Urinary bladder (tissue), 4 donors: ENCODE measurements around the gene GRIN2B. TPM values are rescaled to one million over a fixed set of nuclear protein-coding genes. Genes with fewer than 3 reads are reported as not detected.

Source experiments
- DNase-seq: peaks from one replicate; pipeline ENCODE4 v3.0.0-alpha.2; 2015; ENCODE audit errors: extremely low spot score
- H3K27ac ChIP-seq: one replicate; pipeline ENCODE4 v1.5.1; 2013; ENCODE audit warnings: low read depth, mild to moderate bottlenecking, moderate library complexity
- H3K36me3 ChIP-seq: one replicate; pipeline ENCODE4 v1.6.1; 2013; ENCODE audit warnings: mild to moderate bottlenecking, moderate library complexity; ENCODE audit not compliant: insufficient read depth
- H3K4me1 ChIP-seq: one replicate; pipeline ENCODE4 v1.6.1; 2013; ENCODE audit warnings: mild to moderate bottlenecking, moderate library complexity; ENCODE audit not compliant: insufficient read depth
- H3K4me3 ChIP-seq: one replicate; pipeline ENCODE4 v1.5.1; 2013; ENCODE audit warnings: low read depth, low read length
- WGBS: extraction: QIAGEN DNeasy Blood & Tissue Kit; methylation state at CpG from one replicate; pipeline ENCODE4 v1.1.7; 2013; 5-methylcytosine and 5-hydroxymethylcytosine counted together
- polyA plus RNA-seq: library from polyadenylated mRNA; stranded (reverse); fragments of 200-250 nt; gene quantifications from one replicate; pipeline ENCODE4 v1.2.3, GENCODE V29; 2013
- total RNA-seq: library from RNA; depleted of rRNA; stranded (reverse); fragments of >200 nt; gene quantifications from one replicate; pipeline ENCODE4 v1.2.3, GENCODE V29; 2014
- donor health status: healthy with polysubstance abuse.
- donor health status: healthy.

The GRIN2B gene
- total and polyA plus RNA-seq, 2 donors: under 0.01 to 1.7 TPM

GRCh38 chr12:13976028-13976584 lies 5.3 kb downstream of the GRIN2B start:
- Histone ChIP-seq H3K4me3 (no peak overlapping the region), H3K4me1 (no peaks in the 10 kb centered on the region), H3K36me3 (no peaks in the 10 kb centered on the region), H3K27ac (no peak overlapping the region)
- no peak for DNase-seq
- WGBS: 68% methylated on average over 7 of the region's 7 CpGs

- Histone ChIP-seq H3K27ac (no peak overlapping the region), H3K4me1 (no peaks in the 10 kb centered on the region), H3K36me3 (no peaks in the 10 kb centered on the region), H3K4me3 (no peak overlapping the region)
- no peak for DNase-seq
Measured at GRCh38 chr12:13973996-13974395, 7.4 kb downstream of the GRIN2B start.

GRCh38 chr12:13970803-13971202 lies 10.6 kb downstream of the GRIN2B start:
- Histone ChIP-seq H3K36me3 (no peaks in the 10 kb centered on the region), H3K4me3 (no peak overlapping the region), H3K4me1 (no peaks in the 10 kb centered on the region), H3K27ac (no peak overlapping the region)
- DNase-seq: no peak
- WGBS: 53% methylated on average over 4 of the region's 4 CpGs

- Histone ChIP-seq H3K27ac (no peak overlapping the region), H3K4me1 (no peaks in the 10 kb centered on the region), H3K36me3 (no peaks in the 10 kb centered on the region), H3K4me3 (no peak overlapping the region)
- DNase-seq: no peak
- 77% methylated on average over 3 of the region's 3 CpGs for WGBS
Measured at GRCh38 chr12:13968281-13968680, 13.1 kb downstream of the GRIN2B start.

GRCh38 chr12:13964666-13965065 lies 16.7 kb downstream of the GRIN2B start:
- Histone ChIP-seq H3K27ac (no peak overlapping the region), H3K4me3 (no peak overlapping the region), H3K36me3 (no peaks in the 10 kb centered on the region), H3K4me1 (no peaks in the 10 kb centered on the region)
- 74% methylated on average over 5 of the region's 5 CpGs for WGBS
- DNase-seq: no peak

GRCh38 chr12:13962699-13963098 lies 18.7 kb downstream of the GRIN2B start:
- no peak for DNase-seq
- 76% methylated on average over 8 of the region's 8 CpGs for WGBS
- Histone ChIP-seq H3K36me3 (no peaks in the 10 kb centered on the region), H3K4me1 (no peaks in the 10 kb centered on the region), H3K27ac (no peak overlapping the region), H3K4me3 (no peak overlapping the region)

GRCh38 chr12:13961971-13962370 lies 19.4 kb downstream of the GRIN2B start:
- WGBS: 41% methylated on average over 6 of the region's 6 CpGs
- H3K4me3 ChIP-seq: no peak overlapping the region

GRCh38 chr12:13959131-13959723 lies 22.2 kb downstream of the GRIN2B start:
- H3K4me3 ChIP-seq: no peak overlapping the region
- no peaks in the 10 kb centered on the region for H3K4me1 ChIP-seq
- 73% methylated on average over 9 of the region's 9 CpGs for WGBS
- H3K36me3 ChIP-seq: no peaks in the 10 kb centered on the region
- DNase-seq: no peak
- H3K27ac ChIP-seq: no peak overlapping the region

More at GRCh38 chr12:13961971-13962370, 19.4 kb downstream of the GRIN2B start:
- DNase-seq: no peak
- Histone ChIP-seq H3K27ac (no peak overlapping the region), H3K4me1 (no peaks in the 10 kb centered on the region), H3K36me3 (no peaks in the 10 kb centered on the region)

- Histone ChIP-seq H3K4me3 (no peak overlapping the region), H3K4me1 (no peaks in the 10 kb centered on the region), H3K27ac (no peak overlapping the region), H3K36me3 (no peaks in the 10 kb centered on the region)
- DNase-seq: no peak
- WGBS: 83% methylated on average over 9 of the region's 9 CpGs
Measured at GRCh38 chr12:13957576-13957975, 23.8 kb downstream of the GRIN2B start.

GRCh38 chr12:13956060-13956590 lies 25.3 kb downstream of the GRIN2B start:
- H3K36me3 ChIP-seq: no peaks in the 10 kb centered on the region
- no peak for DNase-seq
- H3K27ac ChIP-seq: no peak overlapping the region
- no peaks in the 10 kb centered on the region for H3K4me1 ChIP-seq
- WGBS: 70% methylated on average over 15 of the region's 15 CpGs
- no peak overlapping the region for H3K4me3 ChIP-seq

- no peak for DNase-seq
- 84% methylated on average over 7 of the region's 7 CpGs for WGBS
- Histone ChIP-seq H3K4me3 (no peak overlapping the region), H3K27ac (no peak overlapping the region), H3K36me3 (no peaks in the 10 kb centered on the region), H3K4me1 (no peaks in the 10 kb centered on the region)
Measured at GRCh38 chr12:13952096-13952495, 29.3 kb downstream of the GRIN2B start.

GRCh38 chr12:13950502-13950901 lies 30.9 kb downstream of the GRIN2B start:
- DNase-seq: no peak
- Histone ChIP-seq H3K27ac (no peak overlapping the region), H3K4me3 (no peak overlapping the region), H3K36me3 (no peaks in the 10 kb centered on the region), H3K4me1 (no peaks in the 10 kb centered on the region)
- WGBS: 22% methylated on average over 1 of the region's 1 CpG

GRCh38 chr12:13948621-13949020 lies 32.8 kb downstream of the GRIN2B start:
- 93% methylated on average over 4 of the region's 4 CpGs for WGBS
- Histone ChIP-seq H3K27ac (no peak overlapping the region), H3K4me3 (no peak overlapping the region), H3K4me1 (no peaks in the 10 kb centered on the region), H3K36me3 (no peaks in the 10 kb centered on the region)
- no peak for DNase-seq

- no peak for DNase-seq
Measured at GRCh38 chr12:13947276-13947946, 34.0 kb downstream of the GRIN2B start.

More at GRCh38 chr12:13947276-13947946, 34.0 kb downstream of the GRIN2B start:
- Histone ChIP-seq H3K4me1 (no peaks in the 10 kb centered on the region), H3K27ac (no peak overlapping the region), H3K4me3 (no peak overlapping the region), H3K36me3 (no peaks in the 10 kb centered on the region)
- WGBS: 69% methylated on average over 6 of the region's 6 CpGs
